NAMALWA (cell line): Measurements from ENCODE around the gene IGSF23.
"Not testable (repeated sequence)": the region's sequence is repeated elsewhere in the genome, so short reads cannot be mapped to it uniquely, and the experiment has no call there.

Experiments used
- DNase-seq: peaks from one replicate; pipeline ENCODE4 v3.0.0-alpha.2; 2015; ENCODE audit warnings: low spot score

The IGSF23 gene

GRCh38 chr19:44611812-44612295, 1.5 kb upstream of the IGSF23 start:
- DNase-seq: no peak

- DNase-seq: no peak
Measured at GRCh38 chr19:44614313-44614712, 950 bp downstream of the IGSF23 start.

- no peak for DNase-seq
Measured at GRCh38 chr19:44615863-44616247, 2.5 kb downstream of the IGSF23 start.

- no peak for DNase-seq
Measured at GRCh38 chr19:44617110-44617880, 3.9 kb downstream of the IGSF23 start.

GRCh38 chr19:44618640-44619357, 5.4 kb downstream of the IGSF23 start:
- DNase-seq: no peak

GRCh38 chr19:44620667-44621066, 7.3 kb downstream of the IGSF23 start:
- no peak for DNase-seq

- DNase-seq: no peak
Measured at GRCh38 chr19:44621367-44621766, 8.0 kb downstream of the IGSF23 start.

- DNase-seq: no peak
Measured at GRCh38 chr19:44623080-44623479, 9.7 kb downstream of the IGSF23 start.

- DNase-seq: no peak
Measured at GRCh38 chr19:44623626-44624025, 10.3 kb downstream of the IGSF23 start.

GRCh38 chr19:44624840-44625354, 11.5 kb downstream of the IGSF23 start:
- DNase-seq: no peak

- DNase-seq: not testable (repeated sequence)
Measured at GRCh38 chr19:44625637-44626036, 12.3 kb downstream of the IGSF23 start.

GRCh38 chr19:44626048-44626624, 12.8 kb downstream of the IGSF23 start:
- no peak for DNase-seq

- no peak for DNase-seq
Measured at GRCh38 chr19:44627631-44628030, 14.3 kb downstream of the IGSF23 start.

- DNase-seq: no peak
Measured at GRCh38 chr19:44628793-44629192, 15.4 kb downstream of the IGSF23 start.

- DNase-seq: not testable (repeated sequence)
Measured at GRCh38 chr19:44631611-44632010, 18.2 kb downstream of the IGSF23 start.

GRCh38 chr19:44634058-44634457, 20.7 kb downstream of the IGSF23 start:
- DNase-seq: not testable (repeated sequence)

- DNase-seq: no peak
Measured at GRCh38 chr19:44634785-44635184, 21.4 kb downstream of the IGSF23 start.

GRCh38 chr19:44635581-44636438, 22.4 kb downstream of the IGSF23 start:
- no peak for DNase-seq

GRCh38 chr19:44636439-44637389, 23.4 kb downstream of the IGSF23 start:
- no peak for DNase-seq

GRCh38 chr19:44637390-44637764, 24.0 kb downstream of the IGSF23 start:
- no peak for DNase-seq

- DNase-seq: no peak
Measured at GRCh38 chr19:44640518-44640917, 27.2 kb downstream of the IGSF23 start.
